ENCODE measurements around the gene DNMBP. TPM values are rescaled to one million over a fixed set of nuclear protein-coding genes. Genes with fewer than 3 reads are reported as not detected.
A peak's percentile ranks its signal among the peaks of the same experiment; 100 is the strongest.

Gene DNMBP
- total and polyA plus RNA-seq, 2 experiments from 2014 or later = 13.9 to 18.2 TPM

DNA sequence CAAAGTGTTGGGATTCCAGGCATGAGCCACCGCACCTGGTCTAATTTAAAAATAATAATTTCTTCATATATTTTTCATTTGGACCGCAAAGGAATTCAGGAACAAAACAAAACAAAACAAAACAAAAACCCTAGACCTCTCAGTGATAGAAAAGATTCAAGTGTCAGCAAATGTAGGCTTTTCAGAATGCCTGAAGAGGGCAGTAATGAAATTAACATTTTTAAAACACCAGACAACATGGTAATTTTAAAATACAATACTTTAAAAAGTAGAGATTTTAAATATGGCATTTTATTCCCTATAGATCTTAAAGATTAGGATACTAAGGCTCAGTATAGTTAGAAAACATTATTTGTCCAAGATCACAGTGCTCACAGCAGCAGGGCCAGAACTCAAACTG lies 36.6 kb downstream of the DNMBP start:
- Histone ChIP-seq H3K36me3 (replicated peaks; ENCODE audit: insufficient read depth, low read depth) (no peaks in the 10 kb centered on the region), H3K4me3 (no peak overlapping the region), H3K27ac (no peak overlapping the region), H3K9me2 (replicated peaks; ENCODE audit: insufficient read depth) (no peaks in the 10 kb centered on the region), H3K9me3 (ENCODE audit: low read depth) (no peaks in the 10 kb centered on the region), H3K79me2 (peaks cover 67% of the 10 kb centered on the region), H2AFZ (no peak overlapping the region), H4K20me1 (ENCODE audit: insufficient read depth, poor library complexity, severe bottlenecking) (no peaks in the 10 kb centered on the region), H3K27me3 (no peaks in the 10 kb centered on the region), H3K4me2 (no peak overlapping the region), H3K4me1 (ENCODE audit: insufficient read depth) (peaks cover 19% of the 10 kb centered on the region)
- 97% methylated on average over 2 of the region's 2 CpGs for WGBS (ENCODE audit: low lambda C conversion rate, missing lambda C conversion rate)
- TF ChIP-seq, protein P1, sequence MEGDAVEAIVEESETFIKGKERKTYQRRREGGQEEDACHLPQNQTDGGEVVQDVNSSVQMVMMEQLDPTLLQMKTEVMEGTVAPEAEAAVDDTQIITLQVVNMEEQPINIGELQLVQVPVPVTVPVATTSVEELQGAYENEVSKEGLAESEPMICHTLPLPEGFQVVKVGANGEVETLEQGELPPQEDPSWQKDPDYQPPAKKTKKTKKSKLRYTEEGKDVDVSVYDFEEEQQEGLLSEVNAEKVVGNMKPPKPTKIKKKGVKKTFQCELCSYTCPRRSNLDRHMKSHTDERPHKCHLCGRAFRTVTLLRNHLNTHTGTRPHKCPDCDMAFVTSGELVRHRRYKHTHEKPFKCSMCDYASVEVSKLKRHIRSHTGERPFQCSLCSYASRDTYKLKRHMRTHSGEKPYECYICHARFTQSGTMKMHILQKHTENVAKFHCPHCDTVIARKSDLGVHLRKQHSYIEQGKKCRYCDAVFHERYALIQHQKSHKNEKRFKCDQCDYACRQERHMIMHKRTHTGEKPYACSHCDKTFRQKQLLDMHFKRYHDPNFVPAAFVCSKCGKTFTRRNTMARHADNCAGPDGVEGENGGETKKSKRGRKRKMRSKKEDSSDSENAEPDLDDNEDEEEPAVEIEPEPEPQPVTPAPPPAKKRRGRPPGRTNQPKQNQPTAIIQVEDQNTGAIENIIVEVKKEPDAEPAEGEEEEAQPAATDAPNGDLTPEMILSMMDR (IDR thresholded peaks at IDR 0.05; ENCODE audit: poor library complexity) = peak; percentile 58
- TF ChIP-seq EZH2phosphoT487 (IDR thresholded peaks at IDR 0.05; ENCODE audit: low read depth, severe bottlenecking, unreplicated experiment) = no peak
- DNase-seq (ENCODE audit: low spot score) = no peak

DNA sequence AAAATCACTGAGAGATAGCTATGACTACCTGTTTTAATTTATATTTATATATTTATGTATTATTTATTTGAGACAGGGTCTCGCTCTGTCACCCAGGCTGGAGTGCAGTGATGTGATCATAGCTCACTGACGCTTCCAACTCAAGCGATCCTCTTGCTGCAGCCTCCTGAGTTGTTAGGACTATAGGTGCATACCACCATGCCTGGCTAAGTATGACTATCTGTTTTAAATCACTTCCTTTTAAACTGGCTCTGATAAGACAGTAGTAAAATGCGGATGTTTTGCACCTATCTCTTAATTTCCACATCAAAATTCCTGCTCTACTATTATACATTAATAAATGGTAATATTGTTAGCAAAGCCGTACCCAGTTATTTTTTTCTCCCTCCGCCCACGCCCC lies 41.8 kb downstream of the DNMBP start:
- H3K79me2 ChIP-seq = peaks cover 33% of the 10 kb centered on the region
- no peak for TF ChIP-seq EZH2 (IDR thresholded peaks at IDR 0.05; ENCODE audit: borderline replicate concordance)
- TF ChIP-seq EZH2phosphoT487 (IDR thresholded peaks at IDR 0.05; ENCODE audit: low read depth, severe bottlenecking, unreplicated experiment) = no peak
- TF ChIP-seq, protein P1 (IDR thresholded peaks at IDR 0.05; ENCODE audit: poor library complexity) = no peak
- no peaks in the 10 kb centered on the region for H4K20me1 ChIP-seq (ENCODE audit: insufficient read depth, poor library complexity, severe bottlenecking)
- H2AFZ ChIP-seq = no peak overlapping the region
- H3K9me3 ChIP-seq (ENCODE audit: low read depth) = no peaks in the 10 kb centered on the region
- H3K27ac ChIP-seq = no peak overlapping the region
- H3K4me1 ChIP-seq (ENCODE audit: insufficient read depth) = peaks cover 8% of the 10 kb centered on the region
- no peak overlapping the region for H3K4me2 ChIP-seq
- no peaks in the 10 kb centered on the region for H3K9me2 ChIP-seq (replicated peaks; ENCODE audit: insufficient read depth)
- no peak for DNase-seq (ENCODE audit: low spot score)
- H3K36me3 ChIP-seq (replicated peaks; ENCODE audit: insufficient read depth, low read depth) = no peaks in the 10 kb centered on the region
- H3K4me3 ChIP-seq = no peak overlapping the region
- 91% methylated on average over 7 of the region's 7 CpGs for WGBS (ENCODE audit: low lambda C conversion rate, missing lambda C conversion rate)
- no peaks in the 10 kb centered on the region for H3K27me3 ChIP-seq

DNA sequence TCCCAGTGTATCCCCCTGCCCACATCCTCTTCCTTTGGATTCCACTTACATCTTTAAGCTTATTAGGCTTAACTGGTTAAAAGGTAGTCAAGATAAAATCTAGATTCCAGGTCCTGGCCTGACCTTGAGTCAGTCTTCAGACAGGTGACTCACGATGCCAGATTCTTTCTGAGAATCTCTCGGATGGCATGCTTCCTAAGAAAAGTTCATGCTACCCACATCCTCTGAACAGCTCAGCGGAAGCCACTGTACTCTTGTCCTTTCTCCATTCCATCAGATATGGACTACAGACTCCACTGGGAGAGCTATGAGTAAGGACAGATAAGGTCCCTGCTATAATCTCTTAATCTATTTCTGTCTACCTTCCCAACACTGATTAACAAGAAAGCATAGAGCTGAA lies 43.4 kb downstream of the DNMBP start:
- Histone ChIP-seq H3K27ac (peak overlapping the region; percentile 79), H3K9me2 (replicated peaks; ENCODE audit: insufficient read depth) (no peaks in the 10 kb centered on the region), H3K36me3 (replicated peaks; ENCODE audit: insufficient read depth, low read depth) (no peaks in the 10 kb centered on the region), H3K79me2 (peaks cover 17% of the 10 kb centered on the region), H2AFZ (no peak overlapping the region), H3K4me2 (peak overlapping the region; percentile 69), H3K27me3 (no peaks in the 10 kb centered on the region), H3K4me1 (ENCODE audit: insufficient read depth) (peaks cover 8% of the 10 kb centered on the region), H4K20me1 (ENCODE audit: insufficient read depth, poor library complexity, severe bottlenecking) (no peaks in the 10 kb centered on the region), H3K4me3 (no peak overlapping the region), H3K9me3 (ENCODE audit: low read depth) (no peaks in the 10 kb centered on the region)
- peak; percentile 75 for DNase-seq (ENCODE audit: low spot score)
- no peak for TF ChIP-seq EZH2phosphoT487 (IDR thresholded peaks at IDR 0.05; ENCODE audit: low read depth, severe bottlenecking, unreplicated experiment)
- TF ChIP-seq EZH2 (IDR thresholded peaks at IDR 0.05; ENCODE audit: borderline replicate concordance) = no peak
- TF ChIP-seq, protein P1 (IDR thresholded peaks at IDR 0.05; ENCODE audit: poor library complexity) = no peak
- whole genome bisulfite sequencing (ENCODE audit: low lambda C conversion rate, missing lambda C conversion rate) = 25% methylated on average over 3 of the region's 3 CpGs

DNA sequence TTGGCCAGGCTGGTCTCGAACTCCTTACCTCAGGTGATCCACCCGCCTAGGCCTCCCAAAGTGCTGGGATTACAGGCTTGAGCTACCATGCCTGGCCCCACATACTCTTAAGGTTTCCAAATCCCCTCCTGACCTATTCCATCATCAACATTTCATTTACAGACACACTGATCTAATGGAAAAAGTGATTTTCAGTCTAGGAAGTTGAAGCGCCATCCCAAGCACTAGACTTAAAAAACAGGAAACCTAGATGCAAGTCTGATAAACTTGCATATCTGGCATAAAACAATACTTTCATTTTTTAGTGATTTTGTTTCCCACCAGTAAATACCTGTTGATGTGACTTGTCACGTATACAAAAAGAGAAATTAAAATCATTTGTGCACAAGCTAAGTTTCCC lies 44.0 kb downstream of the DNMBP start:
- 91% methylated on average over 4 of the region's 4 CpGs for WGBS (ENCODE audit: low lambda C conversion rate, missing lambda C conversion rate)

More for the DNA sequence above, 44.0 kb downstream of the DNMBP start:
- Histone ChIP-seq H3K27me3 (no peaks in the 10 kb centered on the region), H4K20me1 (ENCODE audit: insufficient read depth, poor library complexity, severe bottlenecking) (no peaks in the 10 kb centered on the region), H3K36me3 (replicated peaks; ENCODE audit: insufficient read depth, low read depth) (no peaks in the 10 kb centered on the region), H3K4me3 (no peak overlapping the region), H3K79me2 (peaks cover 15% of the 10 kb centered on the region), H3K4me2 (no peak overlapping the region), H3K9me2 (replicated peaks; ENCODE audit: insufficient read depth) (no peaks in the 10 kb centered on the region), H2AFZ (no peak overlapping the region), H3K27ac (peak overlapping the region; percentile 79), H3K9me3 (ENCODE audit: low read depth) (no peaks in the 10 kb centered on the region), H3K4me1 (ENCODE audit: insufficient read depth) (peaks cover 8% of the 10 kb centered on the region)
- TF ChIP-seq, protein P1 (IDR thresholded peaks at IDR 0.05; ENCODE audit: poor library complexity) = no peak
- TF ChIP-seq EZH2 (IDR thresholded peaks at IDR 0.05; ENCODE audit: borderline replicate concordance) (no peak), EZH2phosphoT487 (IDR thresholded peaks at IDR 0.05; ENCODE audit: low read depth, severe bottlenecking, unreplicated experiment) (no peak)
- peak; percentile 28 for DNase-seq (ENCODE audit: low spot score)

Data from hepatocyte (in vitro differentiated cells).